ENCODE measurements around the gene MECP2.

GRCh38 chrX:154023276-154024000 lies 74.1 kb downstream of the MECP2 start:
- TF ChIP-seq POLR2A (IDR thresholded peaks at IDR 0.05) (no peak), CTCF (IDR thresholded peaks at IDR 0.05) (no peak)

Data from right lobe of liver (tissue), 4 donors.